MM.1S (cell line): ENCODE results near the gene P2RY6.

Source experiments
- DNase-seq: peaks from one replicate; pipeline ENCODE4 v3.0.0-alpha.2; 2015
- H2AFZ ChIP-seq: fragments of 300-600 bp; sonication (generic); 2 replicates; pipeline ENCODE4 v1.6.0; 2016; ENCODE audit warnings: antibody characterized with exemption, low read length
- H3F3A ChIP-seq: fragments of 300-600 bp; sonication (generic); 2 replicates; pipeline ENCODE4 v1.6.1; 2016; ENCODE audit warnings: mild to moderate bottlenecking, antibody characterized with exemption, low read length, moderate library complexity, mixed read lengths; ENCODE audit not compliant: insufficient read depth
- H3K27ac ChIP-seq: fragments of 300-600 bp; sonication (generic); 2 replicates; pipeline ENCODE4 v1.5.1; 2016; ENCODE audit warnings: mild to moderate bottlenecking, low read length
- H3K27me3 ChIP-seq: fragments of 300-600 bp; sonication (generic); replicated peaks from 2 replicates; pipeline ENCODE4 v1.6.0; 2016; ENCODE audit warnings: low read length; ENCODE audit not compliant: insufficient read depth
- H3K36me3 ChIP-seq: fragments of 300-600 bp; sonication (generic); replicated peaks from 2 replicates; pipeline ENCODE4 v1.6.1; 2016; ENCODE audit warnings: mild to moderate bottlenecking, low read length, mixed read lengths; ENCODE audit not compliant: insufficient read depth
- H3K4me1 ChIP-seq: fragments of 300-600 bp; sonication (generic); 2 replicates; pipeline ENCODE4 v1.6.1; 2016; ENCODE audit warnings: low read length, mixed read lengths
- H3K4me2 ChIP-seq: fragments of 300-600 bp; sonication (generic); 2 replicates; pipeline ENCODE4 v1.6.0; 2016; ENCODE audit warnings: low read depth, low read length
- H3K4me3 ChIP-seq: fragments of 300-600 bp; sonication (generic); 2 replicates; pipeline ENCODE4 v1.5.1; 2016; ENCODE audit warnings: low read length, mixed read lengths
- H3K79me2 ChIP-seq: fragments of 300-600 bp; sonication (generic); 2 replicates; pipeline ENCODE4 v1.6.1; 2016; ENCODE audit warnings: mixed run types, low read length, mixed read lengths
- H3K9ac ChIP-seq: fragments of 300-600 bp; sonication (generic); 2 replicates; pipeline ENCODE4 v1.6.1; 2016; ENCODE audit warnings: low read length, mixed read lengths
- H3K9me2 ChIP-seq: fragments of 300-600 bp; sonication (generic); replicated peaks from 2 replicates; pipeline ENCODE4 v1.6.1; 2016; ENCODE audit warnings: mild to moderate bottlenecking, low read length, mixed read lengths; ENCODE audit not compliant: insufficient read depth
- H3K9me3 ChIP-seq: fragments of 300-600 bp; sonication (generic); replicated peaks from 2 replicates; pipeline ENCODE4 v1.6.1; 2016; ENCODE audit warnings: mild to moderate bottlenecking, low read length, mixed read lengths; ENCODE audit not compliant: insufficient read depth
- H4K20me1 ChIP-seq: fragments of 300-600 bp; sonication (generic); 2 replicates; pipeline ENCODE4 v1.6.1; 2016; ENCODE audit warnings: mild to moderate bottlenecking, low read length, moderate library complexity, mixed read lengths; ENCODE audit not compliant: insufficient read depth
- CTCF ChIP-seq: fragments of 300-600 bp; sonication (generic); IDR thresholded peaks from 2 replicates; pipeline ENCODE4 v1.5.1; 2016; ENCODE audit warnings: antibody characterized with exemption, low read length, mixed read lengths
- EZH2 ChIP-seq: fragments of 300-600 bp; sonication (generic); optimal IDR thresholded peaks from 2 replicates; pipeline ENCODE3; 2017; ENCODE audit warnings: low read depth, mild to moderate bottlenecking, antibody characterized with exemption, low read length, mixed read lengths
- EZH2phosphoT487 ChIP-seq: fragments of 300-600 bp; sonication (generic); IDR thresholded peaks from 2 replicates; pipeline ENCODE4 v1.6.1; 2018; ENCODE audit warnings: antibody characterized with exemption, low read length

The P2RY6 gene

GRCh38 chr11:73291196-73291595 is 19.1 kb downstream of the P2RY6 start:
- peaks cover 18% of the 10 kb centered on the region for H3K4me1 ChIP-seq
- no peaks in the 10 kb centered on the region for H4K20me1 ChIP-seq
- no peaks in the 10 kb centered on the region for H3F3A ChIP-seq
- TF ChIP-seq EZH2 (no peak), EZH2phosphoT487 (no peak)
- no peak overlapping the region for H3K4me3 ChIP-seq
- no peaks in the 10 kb centered on the region for H3K9me2 ChIP-seq
- H3K27me3 ChIP-seq: no peaks in the 10 kb centered on the region
- H3K79me2 ChIP-seq: no peaks in the 10 kb centered on the region
- H3K36me3 ChIP-seq: no peaks in the 10 kb centered on the region
- DNase-seq: no peak
- no peak overlapping the region for H3K4me2 ChIP-seq
- no peak overlapping the region for H3K27ac ChIP-seq
- no peaks in the 10 kb centered on the region for H3K9me3 ChIP-seq
- no peak overlapping the region for H2AFZ ChIP-seq
- no peak overlapping the region for H3K9ac ChIP-seq

- TF ChIP-seq EZH2 (no peak), CTCF (no peak), EZH2phosphoT487 (no peak)
- no peaks in the 10 kb centered on the region for H3K27me3 ChIP-seq
- H3K27ac ChIP-seq: no peak overlapping the region
- H3K9me3 ChIP-seq: no peaks in the 10 kb centered on the region
- no peaks in the 10 kb centered on the region for H3K36me3 ChIP-seq
- peaks cover 18% of the 10 kb centered on the region for H3K4me1 ChIP-seq
- no peak overlapping the region for H3K4me3 ChIP-seq
- H3K4me2 ChIP-seq: no peak overlapping the region
- H3K9ac ChIP-seq: no peak overlapping the region
- no peaks in the 10 kb centered on the region for H3K9me2 ChIP-seq
- no peaks in the 10 kb centered on the region for H4K20me1 ChIP-seq
- DNase-seq: no peak
- H3K79me2 ChIP-seq: no peaks in the 10 kb centered on the region
- no peak overlapping the region for H2AFZ ChIP-seq
- H3F3A ChIP-seq: no peaks in the 10 kb centered on the region
Observed at GRCh38 chr11:73291781-73292524, 19.8 kb downstream of the P2RY6 start.

GRCh38 chr11:73292525-73292894 is 20.4 kb downstream of the P2RY6 start:
- no peak overlapping the region for H3K27ac ChIP-seq

More at GRCh38 chr11:73292525-73292894, 20.4 kb downstream of the P2RY6 start:
- TF ChIP-seq CTCF: no peak
- H3K9ac ChIP-seq: no peak overlapping the region
- H3K36me3 ChIP-seq: no peaks in the 10 kb centered on the region
- peaks cover 18% of the 10 kb centered on the region for H3K4me1 ChIP-seq
- no peaks in the 10 kb centered on the region for H3K9me2 ChIP-seq
- no peaks in the 10 kb centered on the region for H3K27me3 ChIP-seq
- H2AFZ ChIP-seq: no peak overlapping the region
- no peaks in the 10 kb centered on the region for H3K79me2 ChIP-seq
- H3F3A ChIP-seq: no peaks in the 10 kb centered on the region
- no peaks in the 10 kb centered on the region for H4K20me1 ChIP-seq
- DNase-seq: no peak
- no peaks in the 10 kb centered on the region for H3K9me3 ChIP-seq
- H3K4me2 ChIP-seq: no peak overlapping the region
- no peak overlapping the region for H3K4me3 ChIP-seq
